MM.1S (cell line): ENCODE data around the gene SETBP1.

Experiments
- DNase-seq: peaks from one replicate; pipeline ENCODE4 v3.0.0-alpha.2; 2015
- H2AFZ ChIP-seq: fragments of 300-600 bp; sonication (generic); 2 replicates; pipeline ENCODE4 v1.6.0; 2016; ENCODE audit warnings: antibody characterized with exemption, low read length
- H3F3A ChIP-seq: fragments of 300-600 bp; sonication (generic); 2 replicates; pipeline ENCODE4 v1.6.1; 2016; ENCODE audit warnings: mild to moderate bottlenecking, antibody characterized with exemption, low read length, moderate library complexity, mixed read lengths; ENCODE audit not compliant: insufficient read depth
- H3K27ac ChIP-seq: fragments of 300-600 bp; sonication (generic); 2 replicates; pipeline ENCODE4 v1.5.1; 2016; ENCODE audit warnings: mild to moderate bottlenecking, low read length
- H3K27me3 ChIP-seq: fragments of 300-600 bp; sonication (generic); replicated peaks from 2 replicates; pipeline ENCODE4 v1.6.0; 2016; ENCODE audit warnings: low read length; ENCODE audit not compliant: insufficient read depth
- H3K36me3 ChIP-seq: fragments of 300-600 bp; sonication (generic); replicated peaks from 2 replicates; pipeline ENCODE4 v1.6.1; 2016; ENCODE audit warnings: mild to moderate bottlenecking, low read length, mixed read lengths; ENCODE audit not compliant: insufficient read depth
- H3K4me1 ChIP-seq: fragments of 300-600 bp; sonication (generic); 2 replicates; pipeline ENCODE4 v1.6.1; 2016; ENCODE audit warnings: low read length, mixed read lengths
- H3K4me2 ChIP-seq: fragments of 300-600 bp; sonication (generic); 2 replicates; pipeline ENCODE4 v1.6.0; 2016; ENCODE audit warnings: low read depth, low read length
- H3K4me3 ChIP-seq: fragments of 300-600 bp; sonication (generic); 2 replicates; pipeline ENCODE4 v1.5.1; 2016; ENCODE audit warnings: low read length, mixed read lengths
- H3K79me2 ChIP-seq: fragments of 300-600 bp; sonication (generic); 2 replicates; pipeline ENCODE4 v1.6.1; 2016; ENCODE audit warnings: mixed run types, low read length, mixed read lengths
- H3K9ac ChIP-seq: fragments of 300-600 bp; sonication (generic); 2 replicates; pipeline ENCODE4 v1.6.1; 2016; ENCODE audit warnings: low read length, mixed read lengths
- H3K9me2 ChIP-seq: fragments of 300-600 bp; sonication (generic); replicated peaks from 2 replicates; pipeline ENCODE4 v1.6.1; 2016; ENCODE audit warnings: mild to moderate bottlenecking, low read length, mixed read lengths; ENCODE audit not compliant: insufficient read depth
- H3K9me3 ChIP-seq: fragments of 300-600 bp; sonication (generic); replicated peaks from 2 replicates; pipeline ENCODE4 v1.6.1; 2016; ENCODE audit warnings: mild to moderate bottlenecking, low read length, mixed read lengths; ENCODE audit not compliant: insufficient read depth
- H4K20me1 ChIP-seq: fragments of 300-600 bp; sonication (generic); 2 replicates; pipeline ENCODE4 v1.6.1; 2016; ENCODE audit warnings: mild to moderate bottlenecking, low read length, moderate library complexity, mixed read lengths; ENCODE audit not compliant: insufficient read depth
- EZH2 ChIP-seq: fragments of 300-600 bp; sonication (generic); optimal IDR thresholded peaks from 2 replicates; pipeline ENCODE3; 2017; ENCODE audit warnings: low read depth, mild to moderate bottlenecking, antibody characterized with exemption, low read length, mixed read lengths
- EZH2phosphoT487 ChIP-seq: fragments of 300-600 bp; sonication (generic); IDR thresholded peaks from 2 replicates; pipeline ENCODE4 v1.6.1; 2018; ENCODE audit warnings: antibody characterized with exemption, low read length
- TF ChIP-seq, protein P1 (sequence below): fragments of 300-600 bp; sonication (generic); IDR thresholded peaks from 2 replicates; pipeline ENCODE4 v1.5.1; 2016; ENCODE audit warnings: antibody characterized with exemption, low read length, mixed read lengths

The SETBP1 gene

DNA sequence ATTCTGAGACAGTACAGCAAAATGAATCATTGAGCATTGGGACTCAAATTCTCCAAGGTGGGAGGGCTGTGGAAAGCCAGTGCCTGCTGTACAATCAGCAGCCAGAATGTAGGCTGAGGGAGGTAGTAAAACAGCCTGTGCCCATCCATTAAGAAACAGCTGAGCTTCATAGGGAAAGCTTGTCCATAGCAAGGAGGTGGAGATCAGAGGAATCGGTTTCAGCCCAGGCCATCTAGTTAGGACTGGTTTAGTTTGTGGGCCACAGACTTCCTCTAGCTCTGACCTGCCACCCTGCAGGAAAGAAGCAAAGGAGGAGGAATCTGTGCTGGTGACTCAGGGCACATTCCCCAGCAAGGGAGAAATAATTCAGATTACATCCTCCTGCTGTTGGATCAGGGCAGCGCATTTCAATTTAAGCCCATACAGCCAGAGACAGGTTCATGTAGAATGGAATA is 333.4 kb downstream of the SETBP1 start:
- H3K79me2 ChIP-seq: 0 out of 2 replicates have a peak, but pooled peaks cover 16% of the 10 kb centered on the region
- H4K20me1 ChIP-seq: no peaks in the 10 kb centered on the region
- H3K9me2 ChIP-seq: no peaks in the 10 kb centered on the region
- no peak overlapping the region for H3K4me2 ChIP-seq
- no peak overlapping the region for H3K9ac ChIP-seq
- H3F3A ChIP-seq: no peaks in the 10 kb centered on the region
- H3K36me3 ChIP-seq: no peaks in the 10 kb centered on the region
- H3K27me3 ChIP-seq: no peaks in the 10 kb centered on the region
- H2AFZ ChIP-seq: no peak overlapping the region
- H3K4me1 ChIP-seq: peaks cover 3% of the 10 kb centered on the region; the same call in 1 of the 2 replicates
- TF ChIP-seq EZH2 (no peak), EZH2phosphoT487 (no peak)
- TF ChIP-seq, protein P1, sequence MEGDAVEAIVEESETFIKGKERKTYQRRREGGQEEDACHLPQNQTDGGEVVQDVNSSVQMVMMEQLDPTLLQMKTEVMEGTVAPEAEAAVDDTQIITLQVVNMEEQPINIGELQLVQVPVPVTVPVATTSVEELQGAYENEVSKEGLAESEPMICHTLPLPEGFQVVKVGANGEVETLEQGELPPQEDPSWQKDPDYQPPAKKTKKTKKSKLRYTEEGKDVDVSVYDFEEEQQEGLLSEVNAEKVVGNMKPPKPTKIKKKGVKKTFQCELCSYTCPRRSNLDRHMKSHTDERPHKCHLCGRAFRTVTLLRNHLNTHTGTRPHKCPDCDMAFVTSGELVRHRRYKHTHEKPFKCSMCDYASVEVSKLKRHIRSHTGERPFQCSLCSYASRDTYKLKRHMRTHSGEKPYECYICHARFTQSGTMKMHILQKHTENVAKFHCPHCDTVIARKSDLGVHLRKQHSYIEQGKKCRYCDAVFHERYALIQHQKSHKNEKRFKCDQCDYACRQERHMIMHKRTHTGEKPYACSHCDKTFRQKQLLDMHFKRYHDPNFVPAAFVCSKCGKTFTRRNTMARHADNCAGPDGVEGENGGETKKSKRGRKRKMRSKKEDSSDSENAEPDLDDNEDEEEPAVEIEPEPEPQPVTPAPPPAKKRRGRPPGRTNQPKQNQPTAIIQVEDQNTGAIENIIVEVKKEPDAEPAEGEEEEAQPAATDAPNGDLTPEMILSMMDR: no peak
- no peaks in the 10 kb centered on the region for H3K9me3 ChIP-seq
- no peak overlapping the region for H3K4me3 ChIP-seq
- no peak overlapping the region for H3K27ac ChIP-seq
- no peak for DNase-seq

DNA sequence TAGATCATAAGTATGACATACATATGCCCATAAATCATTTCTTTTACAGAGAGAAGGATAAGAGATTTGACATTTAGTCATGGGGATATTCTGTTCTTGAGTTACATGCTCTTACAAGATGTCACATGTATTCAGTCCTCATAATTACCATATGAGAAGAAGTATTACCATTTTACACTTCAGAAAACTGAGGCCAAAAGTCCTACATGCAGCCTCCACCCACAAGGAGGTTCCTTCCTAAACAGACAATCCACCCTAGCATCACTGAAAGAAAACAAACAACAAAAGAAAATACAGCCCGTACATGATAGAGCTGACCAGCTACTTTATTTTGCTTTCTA is 335.1 kb downstream of the SETBP1 start:
- DNase-seq: no peak
- H3K27me3 ChIP-seq: no peaks in the 10 kb centered on the region
- H3K9ac ChIP-seq: no peak overlapping the region
- TF ChIP-seq EZH2 (no peak), EZH2phosphoT487 (no peak)
- TF ChIP-seq, protein P1: no peak
- no peaks in the 10 kb centered on the region for H3F3A ChIP-seq
- no peak overlapping the region for H3K4me2 ChIP-seq
- H3K9me2 ChIP-seq: no peaks in the 10 kb centered on the region
- no peaks in the 10 kb centered on the region for H3K4me1 ChIP-seq
- H3K4me3 ChIP-seq: no peak overlapping the region
- no peak overlapping the region for H2AFZ ChIP-seq
- no peaks in the 10 kb centered on the region for H4K20me1 ChIP-seq
- no peaks in the 10 kb centered on the region for H3K9me3 ChIP-seq
- H3K36me3 ChIP-seq: no peaks in the 10 kb centered on the region
- 0 out of 2 replicates have a peak, but pooled peaks cover 9% of the 10 kb centered on the region for H3K79me2 ChIP-seq
- no peak overlapping the region for H3K27ac ChIP-seq

DNA sequence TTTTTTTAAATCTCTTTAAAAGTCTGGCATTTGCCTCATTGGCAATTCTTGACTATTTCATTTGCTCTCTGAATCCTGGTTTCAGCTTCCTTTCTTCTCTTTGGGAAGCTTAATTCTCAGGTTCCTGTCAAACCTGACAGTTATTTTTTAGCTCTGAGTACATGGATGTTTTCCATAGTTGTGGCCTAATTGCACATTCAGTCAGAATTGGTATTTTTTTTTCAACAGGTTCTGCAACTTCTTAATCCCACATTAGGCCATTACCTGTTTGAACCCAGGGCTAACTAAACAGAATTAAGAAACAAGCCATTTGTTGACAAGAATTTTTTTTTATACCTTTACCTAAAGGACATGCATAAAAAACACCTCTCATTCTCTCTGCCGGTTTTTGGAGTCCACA is 338.8 kb downstream of the SETBP1 start:
- Histone ChIP-seq H3K4me3 (no peak overlapping the region), H2AFZ (no peak overlapping the region), H3F3A (no peaks in the 10 kb centered on the region), H3K9me3 (no peaks in the 10 kb centered on the region), H3K27ac (no peak overlapping the region), H3K27me3 (no peaks in the 10 kb centered on the region), H4K20me1 (no peaks in the 10 kb centered on the region), H3K4me2 (no peak overlapping the region), H3K9ac (no peak overlapping the region), H3K36me3 (no peaks in the 10 kb centered on the region), H3K9me2 (no peaks in the 10 kb centered on the region), H3K79me2 (no peaks in the 10 kb centered on the region), H3K4me1 (no peaks in the 10 kb centered on the region)
- no peak for DNase-seq
- TF ChIP-seq, protein P1: no peak
- TF ChIP-seq EZH2: no peak
- TF ChIP-seq EZH2phosphoT487: no peak
